ENCODE results near the gene SRMS. TPM values are rescaled to one million over a fixed set of nuclear protein-coding genes. Genes with fewer than 3 reads are reported as not detected.

SRMS gene
- total RNA-seq, 1 donor from 2014 or later: not detected

GRCh38 chr20:63536997-63537524 is 10.5 kb downstream of the SRMS start, which contains the start of gene PTK6:
Gene PTK6, minus strand, starts transcription at chr20:63537376. Its CDS starts 62 bp downstream, at chr20:63537314.
- H3K27ac Mint-ChIP-seq: peak within 1 kb of the TSS; percentile 91
- no peaks in the 10 kb centered on the region for H3K27me3 Mint-ChIP-seq
- H3K4me3 Mint-ChIP-seq: peak within 1 kb of the TSS; percentile 83
- DNase-seq: peak; percentile 83
- no peaks in the 10 kb centered on the region for H3K36me3 Mint-ChIP-seq (ENCODE audit: low read depth)
- H3K4me1 Mint-ChIP-seq: peaks cover 12% of the 10 kb centered on the region
- no peaks in the 10 kb centered on the region for H3K9me3 Mint-ChIP-seq
- intact Hi-C loops (cut with micrococcal nuclease): loop anchor here (1.0 to 5.0 kb wide), 8 partner anchors 16 to 525 kb away; partner anchors contain the start of genes ARFRP1, C20orf204, GMEB2 and PPDPF

- Mint-ChIP-seq H3K9me3 (no peaks in the 10 kb centered on the region), H3K27me3 (no peaks in the 10 kb centered on the region), H3K4me1 (peaks cover 12% of the 10 kb centered on the region), H3K27ac (peak overlapping the region; percentile 45), H3K36me3 (ENCODE audit: low read depth) (no peaks in the 10 kb centered on the region), H3K4me3 (no peak overlapping the region)
- intact Hi-C loops (cut with micrococcal nuclease): loop anchor here (2.0 to 5.0 kb wide), 5 partner anchors 91 to 526 kb away; partner anchors contain the start of genes ARFRP1, C20orf204, GMEB2 and SAMD10
- no peak for DNase-seq
Measured at GRCh38 chr20:63536241-63536977, 11.1 kb downstream of the SRMS start.

- no peaks in the 10 kb centered on the region for H3K27me3 Mint-ChIP-seq
- no peak overlapping the region for H3K27ac Mint-ChIP-seq
- H3K4me1 Mint-ChIP-seq: peaks cover 11% of the 10 kb centered on the region
- H3K4me3 Mint-ChIP-seq: no peak overlapping the region
- no peaks in the 10 kb centered on the region for H3K9me3 Mint-ChIP-seq
- H3K36me3 Mint-ChIP-seq (ENCODE audit: low read depth): no peaks in the 10 kb centered on the region
- intact Hi-C loops (cut with micrococcal nuclease): loop anchor here (5.0 kb wide), 4 partner anchors 92 to 527 kb away; partner anchors contain the start of genes C20orf204, GMEB2, SAMD10 and TCEA2
- DNase-seq: no peak
Measured at GRCh38 chr20:63534831-63535651, 12.5 kb downstream of the SRMS start.

GRCh38 chr20:63534427-63534830 is 13.1 kb downstream of the SRMS start:
- intact Hi-C loops (cut with micrococcal nuclease): no loop called here

GRCh38 chr20:63533871-63534393 is 13.6 kb downstream of the SRMS start:
- Mint-ChIP-seq H3K27ac (no peak overlapping the region), H3K4me1 (peaks cover 10% of the 10 kb centered on the region), H3K4me3 (no peak overlapping the region), H3K9me3 (no peaks in the 10 kb centered on the region), H3K36me3 (ENCODE audit: low read depth) (no peaks in the 10 kb centered on the region), H3K27me3 (no peaks in the 10 kb centered on the region)
- DNase-seq: no peak
- intact Hi-C loops (cut with micrococcal nuclease): no loop called here

More at GRCh38 chr20:63534427-63534830, 13.1 kb downstream of the SRMS start:
- Mint-ChIP-seq H3K27me3 (no peaks in the 10 kb centered on the region), H3K9me3 (no peaks in the 10 kb centered on the region), H3K36me3 (ENCODE audit: low read depth) (no peaks in the 10 kb centered on the region), H3K4me3 (no peak overlapping the region), H3K27ac (no peak overlapping the region), H3K4me1 (peaks cover 9% of the 10 kb centered on the region)
- no peak for DNase-seq

- H3K27me3 Mint-ChIP-seq: no peaks in the 10 kb centered on the region
- no peak overlapping the region for H3K4me3 Mint-ChIP-seq
- no peaks in the 10 kb centered on the region for H3K9me3 Mint-ChIP-seq
- intact Hi-C loops (cut with micrococcal nuclease): no loop called here
- H3K27ac Mint-ChIP-seq: no peak overlapping the region
- DNase-seq: no peak
- H3K4me1 Mint-ChIP-seq: peaks cover 14% of the 10 kb centered on the region
- no peaks in the 10 kb centered on the region for H3K36me3 Mint-ChIP-seq (ENCODE audit: low read depth)
Measured at GRCh38 chr20:63533388-63533787, 14.2 kb downstream of the SRMS start.

GRCh38 chr20:63532449-63532971 is 15.0 kb downstream of the SRMS start:
- no peak for DNase-seq
- intact Hi-C loops (cut with micrococcal nuclease): no loop called here
- Mint-ChIP-seq H3K27ac (no peak overlapping the region), H3K27me3 (no peaks in the 10 kb centered on the region), H3K4me3 (no peak overlapping the region), H3K4me1 (peaks cover 10% of the 10 kb centered on the region), H3K36me3 (ENCODE audit: low read depth) (no peaks in the 10 kb centered on the region), H3K9me3 (no peaks in the 10 kb centered on the region)

GRCh38 chr20:63531686-63532448 is 15.7 kb downstream of the SRMS start:
- H3K4me3 Mint-ChIP-seq: no peak overlapping the region
- no peak overlapping the region for H3K27ac Mint-ChIP-seq
- no peaks in the 10 kb centered on the region for H3K9me3 Mint-ChIP-seq
- H3K27me3 Mint-ChIP-seq: no peaks in the 10 kb centered on the region
- H3K4me1 Mint-ChIP-seq: peaks cover 7% of the 10 kb centered on the region
- H3K36me3 Mint-ChIP-seq (ENCODE audit: low read depth): no peaks in the 10 kb centered on the region
- intact Hi-C loops (cut with micrococcal nuclease): no loop called here
- DNase-seq: no peak

- H3K27me3 Mint-ChIP-seq: no peaks in the 10 kb centered on the region
- no peak overlapping the region for H3K4me3 Mint-ChIP-seq
- no peaks in the 10 kb centered on the region for H3K9me3 Mint-ChIP-seq
- no peak overlapping the region for H3K27ac Mint-ChIP-seq
- no peaks in the 10 kb centered on the region for H3K36me3 Mint-ChIP-seq (ENCODE audit: low read depth)
- peaks cover 5% of the 10 kb centered on the region for H3K4me1 Mint-ChIP-seq
- no peak for DNase-seq
- intact Hi-C loops (cut with micrococcal nuclease): no loop called here
Measured at GRCh38 chr20:63530788-63531160, 16.8 kb downstream of the SRMS start.

- no peak for DNase-seq
- no peak overlapping the region for H3K4me3 Mint-ChIP-seq
- intact Hi-C loops (cut with micrococcal nuclease): no loop called here
- no peaks in the 10 kb centered on the region for H3K36me3 Mint-ChIP-seq (ENCODE audit: low read depth)
- H3K9me3 Mint-ChIP-seq: no peaks in the 10 kb centered on the region
- H3K27ac Mint-ChIP-seq: no peak overlapping the region
- H3K27me3 Mint-ChIP-seq: no peaks in the 10 kb centered on the region
- H3K4me1 Mint-ChIP-seq: peaks cover 5% of the 10 kb centered on the region
Measured at GRCh38 chr20:63529861-63530787, 17.4 kb downstream of the SRMS start.

- DNase-seq: no peak
- intact Hi-C loops (cut with micrococcal nuclease): no loop called here
- Mint-ChIP-seq H3K4me3 (no peak overlapping the region), H3K27me3 (no peaks in the 10 kb centered on the region), H3K36me3 (ENCODE audit: low read depth) (peaks cover 2% of the 10 kb centered on the region), H3K9me3 (no peaks in the 10 kb centered on the region), H3K4me1 (peaks cover 5% of the 10 kb centered on the region), H3K27ac (no peak overlapping the region)
Measured at GRCh38 chr20:63529180-63529860, 18.2 kb downstream of the SRMS start.

GRCh38 chr20:63527184-63527583 is 20.4 kb downstream of the SRMS start:
- peaks cover 18% of the 10 kb centered on the region for H3K36me3 Mint-ChIP-seq (ENCODE audit: low read depth)
- DNase-seq: no peak
- no peak overlapping the region for H3K27ac Mint-ChIP-seq
- no peak overlapping the region for H3K4me3 Mint-ChIP-seq
- H3K4me1 Mint-ChIP-seq: peaks cover 10% of the 10 kb centered on the region
- no peaks in the 10 kb centered on the region for H3K27me3 Mint-ChIP-seq
- intact Hi-C loops (cut with micrococcal nuclease): no loop called here
- peaks cover 3% of the 10 kb centered on the region for H3K9me3 Mint-ChIP-seq

All from activated CD4-positive, alpha-beta T cell treated with anti-CD3 and anti-CD28 coated beads, Interleukin-2, amount 10 ng/mL, durations not matched to agents 24 days and 14 days (primary cell).